Ishikawa (cell line): ENCODE results near the gene APOA4.

Source experiments
- CEBPB ChIP-seq: IDR thresholded peaks from 2 replicates; pipeline ENCODE4 v1.6.1; 2012
- CREB1 ChIP-seq: IDR thresholded peaks from 2 replicates; pipeline ENCODE4 v1.6.1; 2012; ENCODE audit warnings: low read depth
- EGR1 ChIP-seq: IDR thresholded peaks from 2 replicates; pipeline ENCODE4 v1.6.1; 2012
- EP300 ChIP-seq: IDR thresholded peaks from 2 replicates; pipeline ENCODE4 v1.6.1; 2012; ENCODE audit warnings: borderline replicate concordance
- FOXM1 ChIP-seq: IDR thresholded peaks from 2 replicates; pipeline ENCODE4 v1.6.1; 2012; ENCODE audit warnings: low read depth, borderline replicate concordance
- NFIC ChIP-seq: IDR thresholded peaks from 2 replicates; pipeline ENCODE4 v1.6.1; 2012
- RAD21 ChIP-seq: IDR thresholded peaks from 2 replicates; pipeline ENCODE4 v1.6.1; 2012; ENCODE audit warnings: low read depth
- TAF1 ChIP-seq: IDR thresholded peaks from 2 replicates; pipeline ENCODE4 v1.6.1; 2012; ENCODE audit warnings: low read depth, mild to moderate bottlenecking
- TCF12 ChIP-seq: IDR thresholded peaks from 2 replicates; pipeline ENCODE4 v1.6.1; 2012; ENCODE audit warnings: low read depth
- TEAD4 ChIP-seq: IDR thresholded peaks from 2 replicates; pipeline ENCODE4 v1.6.1; 2012
- YY1 ChIP-seq: IDR thresholded peaks from 2 replicates; pipeline ENCODE4 v1.6.1; 2012; ENCODE audit warnings: low read depth
- ZBTB7A ChIP-seq: IDR thresholded peaks from 2 replicates; pipeline ENCODE4 v1.6.1; 2012; ENCODE audit warnings: low read depth
- TF ChIP-seq, protein P1 (sequence below): IDR thresholded peaks from 2 replicates; pipeline ENCODE4 v1.6.1; 2012
- TF ChIP-seq, protein P2 (sequence below): IDR thresholded peaks from 2 replicates; pipeline ENCODE4 v1.6.1; 2012
- TF ChIP-seq, protein P3 (sequence below): IDR thresholded peaks from 2 replicates; pipeline ENCODE4 v1.6.1; 2012; ENCODE audit warnings: low read depth, mild to moderate bottlenecking

Gene APOA4

DNA sequence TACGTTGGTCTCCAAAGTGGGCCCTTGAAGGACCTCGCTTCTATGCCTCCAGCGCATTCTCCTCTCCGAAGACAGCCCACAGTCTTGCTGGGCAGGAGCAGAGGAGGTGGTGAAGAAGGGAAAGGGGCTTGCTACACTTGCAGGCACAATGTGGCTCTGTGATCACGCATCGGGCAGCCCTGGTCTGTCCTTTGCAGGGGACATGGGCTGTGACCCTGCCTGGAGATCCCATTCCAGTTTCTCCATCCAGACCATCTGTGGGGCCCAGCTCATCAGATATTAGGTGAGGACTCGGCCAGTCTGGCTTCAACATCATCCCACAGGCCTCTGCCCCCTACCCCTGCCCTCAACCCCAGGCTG lies 13.5 kb upstream of the APOA4 start:
- TF ChIP-seq YY1 (no peak), EP300 (no peak), RAD21 (no peak), CEBPB (no peak), ZBTB7A (no peak), NFIC (no peak), TEAD4 (no peak), FOXM1 (no peak)
- TF ChIP-seq, protein P1, sequence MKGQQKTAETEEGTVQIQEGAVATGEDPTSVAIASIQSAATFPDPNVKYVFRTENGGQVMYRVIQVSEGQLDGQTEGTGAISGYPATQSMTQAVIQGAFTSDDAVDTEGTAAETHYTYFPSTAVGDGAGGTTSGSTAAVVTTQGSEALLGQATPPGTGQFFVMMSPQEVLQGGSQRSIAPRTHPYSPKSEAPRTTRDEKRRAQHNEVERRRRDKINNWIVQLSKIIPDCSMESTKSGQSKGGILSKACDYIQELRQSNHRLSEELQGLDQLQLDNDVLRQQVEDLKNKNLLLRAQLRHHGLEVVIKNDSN = no peak
- TF ChIP-seq, protein P2, sequence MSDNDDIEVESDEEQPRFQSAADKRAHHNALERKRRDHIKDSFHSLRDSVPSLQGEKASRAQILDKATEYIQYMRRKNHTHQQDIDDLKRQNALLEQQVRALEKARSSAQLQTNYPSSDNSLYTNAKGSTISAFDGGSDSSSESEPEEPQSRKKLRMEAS = no peak

DNA sequence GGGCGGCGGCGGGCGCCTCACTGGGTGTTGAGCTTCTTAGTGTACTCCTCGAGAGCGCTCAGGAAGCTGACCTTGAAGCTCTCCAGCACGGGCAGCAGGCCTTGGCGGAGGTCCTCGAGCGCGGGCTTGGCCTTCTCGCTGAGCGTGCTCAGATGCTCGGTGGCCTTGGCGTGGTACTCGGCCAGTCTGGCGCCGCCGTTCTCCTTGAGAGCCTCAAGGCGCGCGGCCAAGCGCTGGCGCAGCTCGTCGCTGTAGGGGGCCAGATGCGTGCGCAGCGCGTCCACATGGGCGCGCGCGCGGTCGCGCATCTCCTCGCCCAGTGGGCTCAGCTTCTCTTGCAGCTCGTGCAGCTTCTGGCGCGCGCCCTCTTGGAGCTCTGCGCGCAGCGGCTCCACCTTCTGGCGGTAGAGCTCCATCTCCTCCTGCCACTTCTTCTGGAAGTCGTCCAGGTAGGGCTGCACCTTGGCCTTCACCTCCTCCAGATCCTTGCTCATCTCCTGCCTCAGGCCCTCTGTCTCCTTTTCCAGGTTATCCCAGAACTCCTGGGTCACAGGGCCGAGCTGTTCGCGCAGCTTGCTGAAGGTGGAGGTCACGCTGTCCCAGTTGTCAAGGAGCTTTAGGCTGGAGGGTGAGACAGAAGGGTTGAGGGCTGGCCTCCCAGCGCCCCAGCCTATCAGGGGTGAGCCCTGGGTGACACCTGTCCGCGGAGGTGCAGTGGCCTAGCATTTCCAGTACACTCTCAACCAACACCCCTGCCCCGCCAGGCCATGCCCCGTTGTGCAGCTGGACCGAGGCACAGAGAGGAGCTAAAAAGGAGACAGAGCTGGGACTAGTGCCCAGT lies 12.9 kb upstream of the APOA4 start:
- TF ChIP-seq YY1 (no peak), CEBPB (no peak), EGR1 (no peak), ZBTB7A (peak; percentile 42; the same call in 1 of the 2 replicates), RAD21 (peak; percentile 72), NFIC (peak; percentile 79), TEAD4 (peak; percentile 10; the same call in 1 of the 2 replicates), TCF12 (peak; percentile 53), TAF1 (no peak)
- TF ChIP-seq, protein P2 = peak; percentile 96
- TF ChIP-seq, protein P1 = peak; percentile 57

DNA sequence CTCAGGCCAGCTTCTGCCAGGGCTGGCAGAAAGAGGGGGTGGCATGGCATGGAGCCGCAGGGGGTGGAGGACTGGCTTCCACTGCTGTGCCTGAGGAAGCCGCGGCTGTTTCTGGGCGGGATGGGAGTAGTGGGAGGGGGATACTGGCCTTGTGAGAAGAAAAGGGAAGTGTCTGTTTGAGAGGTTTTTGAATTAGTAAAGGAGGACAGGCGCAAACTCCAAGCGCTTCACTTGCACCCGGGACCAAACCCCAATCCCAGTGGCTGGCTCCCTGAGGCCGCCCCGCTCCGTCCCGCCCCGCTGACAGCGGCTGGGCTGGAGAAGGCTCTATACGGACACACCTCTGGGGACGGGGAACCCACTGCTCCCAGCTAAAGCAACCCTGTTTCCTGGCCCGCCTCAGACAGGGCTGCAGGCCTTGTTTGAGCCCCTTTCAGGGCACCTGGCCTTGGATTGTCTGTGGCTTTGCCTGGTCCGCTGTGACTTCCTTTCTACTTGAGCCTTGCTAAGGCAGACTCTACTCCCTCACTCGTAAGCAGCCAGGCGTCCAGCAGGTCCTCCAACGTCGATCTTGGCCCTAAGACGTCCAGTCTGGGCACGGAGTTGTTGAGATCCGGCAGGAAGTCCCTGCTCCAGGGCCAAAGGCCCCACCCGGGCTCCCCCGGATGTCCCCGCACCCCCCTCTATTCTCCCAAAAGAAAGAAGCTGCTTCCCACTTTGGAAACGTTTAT lies 12.1 kb upstream of the APOA4 start:
- no peak for TF ChIP-seq NFIC

DNA sequence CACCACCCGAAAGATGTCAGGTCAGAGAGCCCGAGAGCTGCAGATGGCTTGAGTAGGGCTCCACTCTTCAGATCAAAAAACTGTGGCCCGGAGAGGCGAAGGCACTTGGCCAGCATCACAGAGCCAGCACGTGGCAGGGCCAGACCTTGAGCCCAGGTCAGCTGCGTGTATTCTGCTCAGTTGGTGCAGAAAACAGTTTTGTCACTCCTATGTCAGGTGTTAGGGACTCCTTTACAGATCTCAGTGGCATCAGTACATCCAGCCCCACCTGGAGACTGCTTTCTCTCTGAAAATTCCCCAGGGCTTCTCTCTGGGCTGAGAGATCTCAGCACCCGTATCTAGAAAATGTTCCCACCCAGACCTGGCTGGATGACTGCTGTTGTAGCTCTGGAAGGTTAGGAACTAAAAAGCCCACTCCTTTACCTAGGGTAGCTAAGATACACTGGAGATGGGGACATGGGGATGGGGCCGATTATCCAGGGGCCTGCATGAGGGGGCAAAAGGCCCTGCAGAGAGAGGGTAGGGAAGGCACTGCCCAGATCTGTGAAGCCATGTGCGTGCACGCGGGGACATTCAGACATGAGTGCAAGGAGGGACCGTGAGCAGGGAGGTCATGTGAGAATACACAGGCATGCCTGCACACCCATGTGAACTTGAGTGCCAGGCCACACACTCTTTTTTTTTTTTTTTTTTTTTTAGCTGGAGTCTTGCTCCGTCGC lies 10.9 kb upstream of the APOA4 start:
- TF ChIP-seq TCF12 (no peak), FOXM1 (no peak), YY1 (no peak), ZBTB7A (no peak), NFIC (no peak), TAF1 (no peak), CREB1 (no peak), CEBPB (no peak), TEAD4 (no peak), EGR1 (no peak)
- TF ChIP-seq, protein P3, sequence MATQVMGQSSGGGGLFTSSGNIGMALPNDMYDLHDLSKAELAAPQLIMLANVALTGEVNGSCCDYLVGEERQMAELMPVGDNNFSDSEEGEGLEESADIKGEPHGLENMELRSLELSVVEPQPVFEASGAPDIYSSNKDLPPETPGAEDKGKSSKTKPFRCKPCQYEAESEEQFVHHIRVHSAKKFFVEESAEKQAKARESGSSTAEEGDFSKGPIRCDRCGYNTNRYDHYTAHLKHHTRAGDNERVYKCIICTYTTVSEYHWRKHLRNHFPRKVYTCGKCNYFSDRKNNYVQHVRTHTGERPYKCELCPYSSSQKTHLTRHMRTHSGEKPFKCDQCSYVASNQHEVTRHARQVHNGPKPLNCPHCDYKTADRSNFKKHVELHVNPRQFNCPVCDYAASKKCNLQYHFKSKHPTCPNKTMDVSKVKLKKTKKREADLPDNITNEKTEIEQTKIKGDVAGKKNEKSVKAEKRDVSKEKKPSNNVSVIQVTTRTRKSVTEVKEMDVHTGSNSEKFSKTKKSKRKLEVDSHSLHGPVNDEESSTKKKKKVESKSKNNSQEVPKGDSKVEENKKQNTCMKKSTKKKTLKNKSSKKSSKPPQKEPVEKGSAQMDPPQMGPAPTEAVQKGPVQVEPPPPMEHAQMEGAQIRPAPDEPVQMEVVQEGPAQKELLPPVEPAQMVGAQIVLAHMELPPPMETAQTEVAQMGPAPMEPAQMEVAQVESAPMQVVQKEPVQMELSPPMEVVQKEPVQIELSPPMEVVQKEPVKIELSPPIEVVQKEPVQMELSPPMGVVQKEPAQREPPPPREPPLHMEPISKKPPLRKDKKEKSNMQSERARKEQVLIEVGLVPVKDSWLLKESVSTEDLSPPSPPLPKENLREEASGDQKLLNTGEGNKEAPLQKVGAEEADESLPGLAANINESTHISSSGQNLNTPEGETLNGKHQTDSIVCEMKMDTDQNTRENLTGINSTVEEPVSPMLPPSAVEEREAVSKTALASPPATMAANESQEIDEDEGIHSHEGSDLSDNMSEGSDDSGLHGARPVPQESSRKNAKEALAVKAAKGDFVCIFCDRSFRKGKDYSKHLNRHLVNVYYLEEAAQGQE = no peak
- TF ChIP-seq, protein P1 = no peak

DNA sequence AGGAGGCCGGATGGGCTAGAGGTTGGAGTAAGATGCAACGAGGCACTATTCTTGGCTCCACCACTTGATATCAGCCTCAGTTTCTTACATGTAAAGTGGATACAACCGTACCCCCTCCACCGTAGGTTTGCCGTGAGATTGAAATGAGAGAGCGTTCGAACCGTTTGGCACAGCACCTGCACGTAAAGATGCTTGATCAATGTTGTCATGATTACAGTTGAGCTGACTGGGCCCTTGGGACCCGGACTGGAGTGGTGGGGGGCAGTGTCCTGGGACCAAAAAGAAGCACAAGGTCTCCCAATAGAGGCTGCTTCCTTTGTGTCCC lies 10.3 kb upstream of the APOA4 start:
- TF ChIP-seq, protein P1 = no peak
- TF ChIP-seq EGR1 (no peak), TCF12 (no peak)

DNA sequence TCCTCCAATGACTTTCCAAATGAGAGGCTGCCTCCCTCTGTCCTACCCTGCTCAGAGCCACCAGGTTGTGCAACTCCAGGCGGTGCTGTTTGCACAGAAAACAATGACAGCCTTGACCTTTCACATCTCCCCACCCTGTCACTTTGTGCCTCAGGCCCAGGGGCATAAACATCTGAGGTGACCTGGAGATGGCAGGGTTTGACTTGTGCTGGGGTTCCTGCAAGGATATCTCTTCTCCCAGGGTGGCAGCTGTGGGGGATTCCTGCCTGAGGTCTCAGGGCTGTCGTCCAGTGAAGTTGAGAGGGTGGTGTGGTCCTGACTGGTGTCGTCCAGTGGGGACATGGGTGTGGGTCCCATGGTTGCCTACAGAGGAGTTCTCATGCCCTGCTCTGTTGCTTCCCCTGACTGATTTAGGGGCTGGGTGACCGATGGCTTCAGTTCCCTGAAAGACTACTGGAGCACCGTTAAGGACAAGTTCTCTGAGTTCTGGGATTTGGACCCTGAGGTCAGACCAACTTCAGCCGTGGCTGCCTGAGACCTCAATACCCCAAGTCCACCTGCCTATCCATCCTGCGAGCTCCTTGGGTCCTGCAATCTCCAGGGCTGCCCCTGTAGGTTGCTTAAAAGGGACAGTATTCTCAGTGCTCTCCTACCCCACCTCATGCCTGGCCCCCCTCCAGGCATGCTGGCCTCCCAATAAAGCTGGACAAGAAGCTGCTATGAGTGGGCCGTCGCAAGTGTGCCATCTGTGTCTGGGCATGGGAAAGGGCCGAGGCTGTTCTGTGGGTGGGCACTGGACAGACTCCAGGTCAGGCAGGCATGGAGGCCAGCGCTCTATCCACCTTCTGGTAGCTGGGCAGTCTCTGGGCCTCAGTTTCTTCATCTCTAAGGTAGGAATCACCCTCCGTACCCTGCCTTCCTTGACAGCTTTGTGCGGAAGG lies 9.5 kb upstream of the APOA4 start:
- TF ChIP-seq CEBPB (0 out of 2 replicates have a peak, but pooled peaks have one; percentile 15), ZBTB7A (no peak)
